AG10803 (cell line): ENCODE data around the gene UBE2V1.

Source experiments
- DNase-seq: peaks from one replicate; pipeline ENCODE4 v3.0.0; 2010; ENCODE audit warnings: low read depth
- H3K4me3 ChIP-seq: 2 replicates; pipeline ENCODE4 v1.5.1; 2011; ENCODE audit warnings: mild to moderate bottlenecking, low read length, control low read depth
- TF ChIP-seq, protein P1 (sequence below): conservative IDR thresholded peaks from 2 replicates; pipeline ENCODE4 v1.5.1; 2011; ENCODE audit warnings: mild to moderate bottlenecking, low read length, control low read depth, inconsistent platforms

The UBE2V1 gene

DNA sequence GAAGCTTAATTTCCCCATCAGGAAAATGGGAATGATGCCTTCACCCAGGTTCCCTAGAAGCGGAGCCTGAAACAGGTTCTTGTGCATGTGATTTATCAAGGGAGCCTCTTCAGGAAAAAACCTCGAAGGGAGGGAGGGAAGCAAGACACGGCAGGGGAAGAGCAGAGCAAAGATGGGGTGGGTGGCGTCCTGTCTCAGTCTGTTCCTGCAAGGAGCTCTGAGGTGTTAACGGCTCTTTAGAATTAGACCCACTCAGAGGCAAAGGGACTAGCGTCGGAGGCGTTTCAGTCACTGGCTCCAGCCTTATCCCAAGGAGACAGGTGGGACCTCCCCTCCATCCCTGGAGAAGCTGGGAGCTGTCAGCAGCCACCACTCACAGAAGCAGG, 15.6 kb upstream of the UBE2V1 start:
- no peak overlapping the region for H3K4me3 ChIP-seq
- TF ChIP-seq, protein P1, sequence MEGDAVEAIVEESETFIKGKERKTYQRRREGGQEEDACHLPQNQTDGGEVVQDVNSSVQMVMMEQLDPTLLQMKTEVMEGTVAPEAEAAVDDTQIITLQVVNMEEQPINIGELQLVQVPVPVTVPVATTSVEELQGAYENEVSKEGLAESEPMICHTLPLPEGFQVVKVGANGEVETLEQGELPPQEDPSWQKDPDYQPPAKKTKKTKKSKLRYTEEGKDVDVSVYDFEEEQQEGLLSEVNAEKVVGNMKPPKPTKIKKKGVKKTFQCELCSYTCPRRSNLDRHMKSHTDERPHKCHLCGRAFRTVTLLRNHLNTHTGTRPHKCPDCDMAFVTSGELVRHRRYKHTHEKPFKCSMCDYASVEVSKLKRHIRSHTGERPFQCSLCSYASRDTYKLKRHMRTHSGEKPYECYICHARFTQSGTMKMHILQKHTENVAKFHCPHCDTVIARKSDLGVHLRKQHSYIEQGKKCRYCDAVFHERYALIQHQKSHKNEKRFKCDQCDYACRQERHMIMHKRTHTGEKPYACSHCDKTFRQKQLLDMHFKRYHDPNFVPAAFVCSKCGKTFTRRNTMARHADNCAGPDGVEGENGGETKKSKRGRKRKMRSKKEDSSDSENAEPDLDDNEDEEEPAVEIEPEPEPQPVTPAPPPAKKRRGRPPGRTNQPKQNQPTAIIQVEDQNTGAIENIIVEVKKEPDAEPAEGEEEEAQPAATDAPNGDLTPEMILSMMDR = no peak
- no peak for DNase-seq

GRCh38 chr20:50127587-50128519, 14.9 kb upstream of the UBE2V1 start:
- no peak overlapping the region for H3K4me3 ChIP-seq
- no peak for DNase-seq
- TF ChIP-seq, protein P1 = no peak

DNA sequence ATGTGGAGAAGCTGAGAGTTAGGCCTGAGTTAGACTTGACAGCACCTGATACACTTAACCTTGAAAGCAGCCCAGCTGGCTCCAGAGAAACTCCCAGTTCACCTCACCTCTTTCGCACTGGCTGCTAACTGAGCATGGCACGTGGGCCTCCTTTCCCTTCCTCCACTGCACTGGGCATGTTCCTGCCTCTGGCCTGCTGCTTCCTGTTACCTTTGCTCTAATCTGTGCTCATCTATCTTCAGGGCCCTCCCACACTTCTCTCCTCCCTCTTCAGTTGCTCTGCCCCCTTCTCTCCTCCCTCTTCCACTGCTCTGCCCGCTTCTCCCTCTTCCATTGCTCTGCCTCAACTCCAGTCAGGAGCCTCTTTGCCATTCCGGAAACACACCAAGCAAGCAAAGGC, 13.7 kb upstream of the UBE2V1 start:
- TF ChIP-seq, protein P1 = no peak
- H3K4me3 ChIP-seq = no peak overlapping the region
- no peak for DNase-seq

- TF ChIP-seq, protein P1 = no peak
- no peak for DNase-seq
- H3K4me3 ChIP-seq = no peak overlapping the region
These were observed 12.3 kb upstream of the UBE2V1 start for GRCh38 chr20:50125279-50125678.

- H3K4me3 ChIP-seq = no peak overlapping the region
- DNase-seq = no peak
- TF ChIP-seq, protein P1 = no peak
These were observed 11.5 kb upstream of the UBE2V1 start for GRCh38 chr20:50124496-50124895.

- TF ChIP-seq, protein P1 = no peak
- DNase-seq = no peak
- no peak overlapping the region for H3K4me3 ChIP-seq
These were observed 10.5 kb upstream of the UBE2V1 start for GRCh38 chr20:50123418-50123817.

- DNase-seq = no peak
- H3K4me3 ChIP-seq = no peak overlapping the region
- TF ChIP-seq, protein P1 = no peak
These were observed 9.8 kb upstream of the UBE2V1 start for GRCh38 chr20:50122763-50123162.
